Neutrophil (primary cell): Measurements from ENCODE around the gene PSTK.

Experiments
- H3K27ac ChIP-seq: fragments of 200-600 bp; sonication (generic); 2 replicates; pipeline ENCODE4 v1.5.1; 2016; ENCODE audit warnings: mild to moderate bottlenecking, moderate library complexity
- H3K27me3 ChIP-seq: fragments of 200-600 bp; sonication (generic); 2 replicates; pipeline ENCODE4 v1.6.0; 2016; ENCODE audit warnings: mild to moderate bottlenecking
- H3K36me3 ChIP-seq: fragments of 200-600 bp; sonication (generic); 2 replicates; pipeline ENCODE4 v1.5.1; 2017
- H3K4me1 ChIP-seq, 2 experiments: fragments of 200-600 bp in 1 of 2; sonication (generic) in 1 of 2; 1 replicate in 1 of 2; 2 replicates in 1 of 2; pipeline versions ENCODE4 v1.5.1 to v1.6.1; 2013 to 2016; ENCODE audit warnings: low read depth in 1 of 2, low read length in 1 of 2, mild to moderate bottlenecking in 1 of 2, moderate library complexity in 1 of 2; ENCODE audit not compliant: control insufficient read depth in 1 of 2, insufficient read depth in 1 of 2
- H3K4me3 ChIP-seq, 2 experiments: fragments of 200-600 bp in 1 of 2; sonication (generic) in 1 of 2; 1 replicate in 1 of 2; 2 replicates in 1 of 2; pipeline ENCODE4 v1.5.1; 2013 to 2016; ENCODE audit warnings: low read depth in 1 of 2, low read length in 1 of 2, mild to moderate bottlenecking in 1 of 2, moderate library complexity in 1 of 2
- H3K9me3 ChIP-seq: fragments of 200-600 bp; sonication (generic); 2 replicates; pipeline ENCODE4 v1.5.1; 2016
- CTCF ChIP-seq: fragments of 200-600 bp; sonication (generic); IDR thresholded peaks from 2 replicates; pipeline ENCODE4 v1.5.1; 2016; ENCODE audit warnings: antibody characterized with exemption

PSTK gene

DNA sequence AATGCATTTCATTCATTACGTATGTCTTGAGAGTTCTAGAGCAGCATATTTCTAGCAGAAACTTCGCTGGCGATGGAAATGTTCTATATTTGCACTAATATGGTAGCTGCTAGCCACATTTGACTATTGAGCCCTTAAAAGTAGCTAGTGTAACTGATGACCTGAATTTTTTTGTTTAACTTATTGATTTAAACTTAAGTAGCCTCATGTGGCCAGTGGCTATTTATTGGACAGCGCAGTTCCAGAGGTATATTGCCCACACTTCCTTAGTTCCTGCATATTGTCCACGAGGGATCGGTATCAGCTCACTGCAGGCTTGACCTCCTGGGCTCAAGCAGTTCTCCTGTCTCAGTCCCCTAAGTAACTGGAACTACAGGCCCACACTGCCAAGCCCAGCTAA is 3.7 kb downstream of the PSTK start:
- no peaks in the 10 kb centered on the region for H3K9me3 ChIP-seq
- H3K27ac ChIP-seq: no peak overlapping the region
- H3K4me3 ChIP-seq: no peak overlapping the region
- H3K27me3 ChIP-seq: peaks cover 6% of the 10 kb centered on the region
- H3K36me3 ChIP-seq: no peaks in the 10 kb centered on the region
- H3K4me1 ChIP-seq: peaks cover 13 to 16% of the 10 kb centered on the region in 2 experiments
- no peak for TF ChIP-seq CTCF

GRCh38 chr10:122984708-122985107 is 4.5 kb downstream of the PSTK start:
- H3K4me3 ChIP-seq: no peak overlapping the region
- TF ChIP-seq CTCF: no peak
- peaks cover 10 to 12% of the 10 kb centered on the region in 2 experiments for H3K4me1 ChIP-seq
- no peak overlapping the region for H3K27ac ChIP-seq
- H3K27me3 ChIP-seq: peaks cover 6% of the 10 kb centered on the region
- no peaks in the 10 kb centered on the region for H3K9me3 ChIP-seq
- H3K36me3 ChIP-seq: no peaks in the 10 kb centered on the region

GRCh38 chr10:122986335-122986734 is 6.1 kb downstream of the PSTK start:
- Histone ChIP-seq H3K4me1 (no peaks in the 10 kb centered on the region), H3K9me3 (no peaks in the 10 kb centered on the region), H3K27me3 (peaks cover 5% of the 10 kb centered on the region), H3K36me3 (no peaks in the 10 kb centered on the region), H3K27ac (no peak overlapping the region), H3K4me3 (no peak overlapping the region)
- TF ChIP-seq CTCF: no peak

- Histone ChIP-seq H3K27ac (no peak overlapping the region), H3K4me1 (no peaks in the 10 kb centered on the region), H3K36me3 (peaks cover 11% of the 10 kb centered on the region), H3K9me3 (no peaks in the 10 kb centered on the region), H3K27me3 (no peaks in the 10 kb centered on the region), H3K4me3 (no peak overlapping the region)
- TF ChIP-seq CTCF: no peak
Measured at GRCh38 chr10:122988501-122988900, 8.3 kb downstream of the PSTK start.

- peaks cover 29% of the 10 kb centered on the region for H3K36me3 ChIP-seq
- no peak for TF ChIP-seq CTCF
- no peak overlapping the region for H3K4me3 ChIP-seq
- H3K4me1 ChIP-seq: no peaks in the 10 kb centered on the region
- H3K27ac ChIP-seq: no peak overlapping the region
- no peaks in the 10 kb centered on the region for H3K9me3 ChIP-seq
- H3K27me3 ChIP-seq: no peaks in the 10 kb centered on the region
Measured at GRCh38 chr10:122990278-122990677, 10.1 kb downstream of the PSTK start.

DNA sequence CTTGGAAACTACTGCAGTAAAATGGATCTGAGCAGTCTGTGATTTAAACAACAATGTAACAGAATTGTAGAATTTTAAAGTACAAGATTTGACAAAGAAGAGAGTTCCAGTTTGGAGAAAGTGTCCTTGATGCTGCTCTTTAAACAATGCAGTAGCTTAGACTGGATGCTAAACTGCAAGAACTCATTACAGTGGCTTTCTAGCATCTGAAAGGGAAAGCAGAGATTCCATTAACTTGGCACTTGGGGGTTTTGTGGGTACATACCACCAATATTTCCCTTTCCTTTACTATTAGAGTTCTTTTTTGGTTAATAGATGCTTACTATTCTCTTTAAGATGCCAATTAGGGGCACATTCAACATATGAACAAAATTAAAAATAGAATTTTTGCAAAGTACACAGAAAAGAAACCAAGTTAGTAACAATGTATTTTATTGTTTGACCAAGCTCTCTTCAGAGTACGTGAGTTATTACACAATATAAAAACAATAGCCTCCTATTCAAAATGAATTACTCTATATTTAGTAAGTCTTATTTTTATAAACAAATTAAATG is 11.9 kb downstream of the PSTK start:
- Histone ChIP-seq H3K27me3 (no peaks in the 10 kb centered on the region), H3K27ac (no peak overlapping the region)

More for the DNA sequence above, 11.9 kb downstream of the PSTK start:
- Histone ChIP-seq H3K4me3 (no peak overlapping the region), H3K4me1 (no peaks in the 10 kb centered on the region), H3K9me3 (no peaks in the 10 kb centered on the region), H3K36me3 (peaks cover 46% of the 10 kb centered on the region)
- TF ChIP-seq CTCF: no peak
